Measurements from ENCODE around the gene PLEKHA6.
"Not testable (repeated sequence)": the region's sequence is repeated elsewhere in the genome, so short reads cannot be mapped to it uniquely, and the experiment has no call there.

The PLEKHA6 gene

DNA sequence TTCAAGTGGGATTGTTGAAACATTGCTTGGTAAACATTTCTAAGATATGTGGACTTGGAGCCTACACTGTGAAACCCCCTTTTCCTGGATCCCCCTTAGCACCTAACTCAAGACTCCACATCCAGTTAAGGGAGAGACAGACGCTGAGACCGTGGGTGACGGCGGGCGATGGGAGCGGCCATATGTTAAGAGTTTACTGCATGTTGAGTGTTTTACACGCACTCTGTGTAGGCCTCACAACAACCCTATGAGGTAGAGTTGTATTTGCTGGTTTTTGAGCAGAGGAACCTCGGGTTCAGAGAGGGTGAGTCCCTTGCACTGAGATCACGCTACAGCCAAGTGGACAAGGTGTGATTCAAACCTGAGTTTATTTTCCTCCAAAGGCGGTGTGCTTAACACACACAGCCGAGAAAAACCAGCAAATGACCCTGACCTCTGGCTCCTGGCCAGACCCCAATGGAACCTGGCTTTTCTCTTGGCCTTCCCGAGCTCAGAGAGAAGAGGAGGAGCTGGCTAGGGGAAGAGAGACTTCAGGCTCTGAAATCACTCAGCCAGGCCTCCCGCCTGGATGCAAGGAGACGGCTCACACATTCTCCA is 99.0 kb downstream of the PLEKHA6 start:
- DNase-seq: no peak

DNA sequence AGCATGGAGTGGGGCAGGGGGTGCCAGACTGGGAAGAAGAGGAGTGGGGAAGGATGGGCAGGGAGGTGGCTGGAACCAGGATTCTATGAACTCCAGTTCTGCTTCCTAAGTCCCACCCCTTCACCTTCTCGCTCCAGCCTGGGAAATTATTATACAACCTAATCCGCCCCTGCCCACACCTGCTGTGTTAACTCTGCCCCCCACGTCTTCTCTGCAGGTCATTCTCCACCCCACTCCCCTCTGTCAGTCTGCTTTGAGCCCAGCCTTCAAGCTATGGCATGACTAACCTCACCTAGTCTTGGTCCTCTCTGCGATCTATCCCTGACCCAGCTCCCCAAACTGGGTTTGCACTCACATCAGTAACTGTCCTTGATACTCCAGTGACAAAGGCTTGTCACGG is 99.9 kb downstream of the PLEKHA6 start:
- no peak for DNase-seq

DNA sequence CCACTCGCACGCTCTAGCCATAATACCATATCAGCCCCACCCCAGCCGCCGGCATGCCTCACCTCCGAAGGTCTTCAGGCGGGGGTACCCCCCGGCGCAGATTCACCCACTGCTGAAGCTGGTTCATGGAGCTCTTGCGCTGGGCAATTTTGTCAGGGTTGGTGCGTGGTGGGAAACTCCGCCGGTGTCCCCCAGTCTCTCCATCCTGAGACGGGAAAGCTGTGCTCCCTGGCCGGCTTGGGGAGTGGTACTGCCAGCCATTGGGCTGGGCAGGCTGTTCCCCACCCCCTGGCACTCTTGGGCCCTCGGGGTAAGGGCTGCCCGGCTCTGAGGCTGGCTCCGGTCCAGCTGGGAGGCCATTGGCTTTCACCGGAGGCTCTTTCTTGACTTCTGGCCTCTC is 100.5 kb downstream of the PLEKHA6 start:
- DNase-seq: no peak

DNA sequence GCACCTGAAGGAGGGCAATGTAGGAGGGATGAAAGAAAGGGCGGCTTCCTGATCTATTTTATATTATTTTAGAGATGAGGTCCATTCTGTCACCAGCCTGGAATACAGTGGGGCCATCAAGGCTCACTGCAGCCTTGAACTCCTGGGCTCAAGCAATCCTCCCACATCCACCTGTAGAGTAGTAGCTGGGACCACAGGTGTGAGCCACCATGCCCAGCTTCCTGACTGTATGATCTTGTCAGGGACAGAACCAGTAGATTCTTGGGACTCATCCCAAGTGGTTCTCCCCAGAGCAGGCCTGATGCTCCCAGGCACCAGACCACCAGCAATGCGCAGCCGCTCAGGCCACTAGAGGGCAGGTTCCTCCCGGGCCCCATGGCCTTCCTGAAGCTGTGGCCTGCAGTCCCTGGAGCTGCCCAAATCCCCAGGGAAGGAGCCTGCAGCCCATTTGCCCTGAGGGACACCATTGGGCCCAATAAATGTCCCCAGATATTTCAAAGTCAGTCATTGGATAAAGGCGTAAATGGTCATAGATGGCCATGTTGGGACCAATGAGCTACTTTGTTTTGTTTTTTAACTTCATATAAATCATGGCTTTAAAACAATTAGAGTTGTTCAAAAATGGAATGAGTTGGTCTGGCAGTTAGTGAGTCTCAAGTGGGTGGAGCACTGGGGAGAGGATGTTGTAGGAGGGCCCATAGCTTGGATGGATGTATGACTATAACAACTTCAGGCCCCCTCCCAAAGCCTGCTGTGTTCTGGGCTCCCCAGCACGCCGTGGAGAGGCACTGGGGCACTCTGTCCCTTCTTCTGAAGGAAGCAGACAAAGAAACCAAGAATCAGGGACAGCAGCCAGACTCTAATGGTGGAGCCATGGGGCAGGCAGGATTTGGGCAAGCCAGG is 101.3 kb downstream of the PLEKHA6 start:
- DNase-seq: peak; percentile 52 to 61

DNA sequence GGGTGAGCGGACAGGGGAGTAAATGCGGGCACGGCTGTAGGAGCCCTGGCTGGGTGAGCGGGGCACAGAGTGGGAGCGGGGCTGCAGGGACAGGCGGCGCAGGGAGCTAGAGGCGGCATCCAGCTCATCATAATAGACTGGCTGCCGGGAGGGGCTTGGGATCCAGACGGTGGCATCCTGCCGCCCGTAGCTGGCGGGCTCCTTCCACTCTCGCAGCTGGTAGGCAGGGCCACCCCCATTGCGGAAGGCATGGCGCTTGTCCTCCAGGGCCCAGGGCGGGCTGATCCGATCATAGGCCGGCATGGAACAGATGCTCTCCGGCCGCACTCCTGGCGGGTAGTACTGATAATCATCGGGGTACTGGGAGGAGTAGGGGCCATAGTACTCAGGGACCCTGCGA is 102.3 kb downstream of the PLEKHA6 start:
- DNase-seq: no peak

DNA sequence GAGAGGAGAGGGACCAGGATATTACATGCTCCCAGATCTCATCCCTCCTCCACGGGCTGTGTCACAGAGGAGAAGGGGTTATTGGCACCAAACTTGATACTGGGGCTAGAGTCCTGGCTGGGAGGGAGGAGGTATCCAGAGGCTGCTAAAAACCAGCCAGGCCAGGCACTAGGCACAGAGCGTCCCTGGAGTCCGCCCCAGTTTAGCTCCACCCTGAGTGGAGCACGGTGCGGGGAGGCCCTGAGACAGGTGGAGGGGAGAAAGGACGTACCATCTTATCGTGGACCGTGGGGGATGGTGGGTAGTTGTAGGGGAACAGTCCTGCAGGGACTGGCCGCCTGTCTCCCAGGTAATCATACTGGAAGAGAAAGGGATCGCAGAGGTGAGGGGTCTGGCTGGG is 103.2 kb downstream of the PLEKHA6 start:
- DNase-seq: no peak

DNA sequence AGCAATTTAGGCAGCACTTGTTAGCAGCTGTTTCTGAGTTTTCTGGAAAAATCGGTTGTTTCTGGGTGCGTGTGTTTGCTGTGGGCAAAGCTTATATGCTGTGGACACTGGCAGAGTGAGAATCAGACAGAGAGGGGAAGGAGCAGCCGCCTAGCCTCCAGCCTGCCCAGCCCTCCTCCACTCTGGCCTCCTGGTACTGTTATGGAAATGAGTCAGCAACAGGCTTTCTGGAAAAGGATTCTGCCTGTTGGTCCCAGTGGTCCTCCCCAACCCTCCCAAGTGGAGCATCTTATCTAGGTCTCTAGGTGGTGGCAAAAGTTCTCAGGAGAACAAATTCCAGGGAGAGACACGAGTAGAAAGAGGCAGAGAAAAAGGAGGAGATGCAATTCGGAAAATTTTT is 103.8 kb downstream of the PLEKHA6 start:
- DNase-seq: no peak

DNA sequence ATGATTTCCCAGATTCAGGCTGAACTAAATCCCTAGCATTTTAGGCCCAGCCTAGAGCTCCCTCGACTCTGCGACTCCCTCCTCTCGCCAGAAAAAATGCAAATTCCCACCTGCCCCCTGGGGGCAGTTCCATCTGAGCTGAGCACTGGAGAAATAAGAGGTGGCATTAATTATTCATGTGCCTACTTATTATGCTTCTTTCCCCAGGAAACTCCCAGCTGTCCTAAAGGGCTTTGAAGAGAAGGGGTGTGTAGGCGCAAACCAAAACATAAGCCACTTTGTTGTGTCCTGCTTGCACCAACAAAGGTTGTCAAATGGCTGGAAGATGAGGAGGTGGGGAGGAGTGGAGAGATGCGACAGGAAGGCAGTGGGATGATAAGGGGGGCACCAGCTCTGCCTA is 104.5 kb downstream of the PLEKHA6 start:
- DNase-seq: no peak

DNA sequence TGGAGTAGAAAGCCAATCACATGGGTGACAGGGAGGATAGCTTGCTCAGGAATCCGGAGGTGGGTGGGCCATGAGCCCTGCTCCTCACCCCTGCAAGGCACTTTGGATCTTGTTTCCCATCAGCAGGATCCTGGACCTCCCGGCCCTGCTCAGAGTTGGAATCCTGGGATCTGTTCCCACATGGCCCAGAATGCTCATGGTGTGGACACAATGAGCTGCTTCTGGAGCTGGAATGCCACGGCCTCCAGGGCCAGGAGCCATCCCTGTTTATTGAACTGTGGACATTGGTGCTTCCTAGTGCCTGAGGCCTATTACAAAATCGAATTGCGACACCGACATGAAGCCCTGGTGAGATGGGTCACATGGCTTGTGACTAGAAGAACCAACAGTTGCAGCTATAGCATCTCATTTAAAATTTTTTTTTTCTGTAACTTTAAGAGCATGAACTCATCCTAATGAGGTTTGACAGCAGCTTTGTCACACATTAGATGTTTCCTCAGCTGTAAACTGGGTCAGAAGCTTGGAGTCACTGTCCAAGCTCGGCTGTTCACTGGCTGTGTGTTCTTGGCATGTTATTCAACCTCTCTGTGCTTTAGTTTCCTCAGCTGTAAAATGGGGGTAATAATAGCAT is 105.6 kb downstream of the PLEKHA6 start:
- DNase-seq: peak; percentile 92 to 93

DNA sequence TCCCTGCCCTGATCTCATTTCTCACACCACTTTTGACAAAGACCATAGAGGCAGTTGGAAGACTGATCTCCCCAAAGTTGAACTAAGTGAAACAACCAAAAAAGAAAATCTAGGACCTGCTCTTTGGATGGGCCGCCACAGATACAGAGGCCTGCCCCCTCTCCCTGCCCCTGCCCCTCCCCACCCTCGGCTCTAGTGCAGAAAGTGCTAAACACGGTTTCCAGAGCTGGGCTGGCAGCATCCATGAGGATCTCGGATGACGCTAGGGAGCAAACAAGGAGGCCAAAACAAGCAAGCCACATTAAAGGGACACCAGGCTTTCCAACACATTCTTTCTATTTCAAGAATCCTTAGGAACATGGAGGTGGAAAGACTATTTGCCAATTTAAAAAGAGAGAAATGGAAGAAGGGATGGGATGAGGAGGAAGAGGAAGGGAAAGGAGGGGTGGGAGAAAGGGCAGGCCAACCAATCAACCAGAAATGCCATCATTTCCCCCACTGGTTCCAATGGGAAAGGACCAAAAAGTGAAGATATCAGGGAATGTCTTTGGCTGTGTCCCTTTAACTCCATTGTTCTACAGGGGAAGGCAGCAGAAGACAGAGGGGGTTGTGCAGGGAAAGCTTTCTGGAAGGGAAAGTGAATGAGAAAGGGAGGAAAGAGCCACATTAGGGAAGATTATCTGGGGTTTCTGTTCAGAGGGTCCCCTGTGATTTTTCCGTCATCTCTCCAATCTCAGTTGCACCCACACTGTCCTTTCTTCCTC is 107.6 kb downstream of the PLEKHA6 start:
- no peak for DNase-seq

DNA sequence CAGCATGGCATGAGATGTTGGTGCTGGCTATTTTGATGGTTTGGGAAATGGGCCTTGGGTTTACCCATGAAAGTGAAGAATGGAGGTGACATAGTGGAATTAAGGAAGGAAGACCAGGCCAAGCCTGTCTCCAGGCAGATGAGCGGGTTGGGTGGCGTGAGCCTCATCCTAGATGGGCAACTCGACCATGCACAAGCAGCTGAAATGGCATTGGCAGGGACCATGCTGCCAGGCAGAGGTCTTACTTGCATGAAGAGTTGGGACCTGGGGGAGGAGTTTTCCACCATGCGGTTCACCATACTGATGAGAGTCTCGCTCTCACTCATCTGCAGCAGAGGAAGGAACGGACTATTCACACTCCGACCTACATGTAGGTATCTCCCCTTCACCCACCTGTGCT is 108.4 kb downstream of the PLEKHA6 start:
- DNase-seq: no peak

DNA sequence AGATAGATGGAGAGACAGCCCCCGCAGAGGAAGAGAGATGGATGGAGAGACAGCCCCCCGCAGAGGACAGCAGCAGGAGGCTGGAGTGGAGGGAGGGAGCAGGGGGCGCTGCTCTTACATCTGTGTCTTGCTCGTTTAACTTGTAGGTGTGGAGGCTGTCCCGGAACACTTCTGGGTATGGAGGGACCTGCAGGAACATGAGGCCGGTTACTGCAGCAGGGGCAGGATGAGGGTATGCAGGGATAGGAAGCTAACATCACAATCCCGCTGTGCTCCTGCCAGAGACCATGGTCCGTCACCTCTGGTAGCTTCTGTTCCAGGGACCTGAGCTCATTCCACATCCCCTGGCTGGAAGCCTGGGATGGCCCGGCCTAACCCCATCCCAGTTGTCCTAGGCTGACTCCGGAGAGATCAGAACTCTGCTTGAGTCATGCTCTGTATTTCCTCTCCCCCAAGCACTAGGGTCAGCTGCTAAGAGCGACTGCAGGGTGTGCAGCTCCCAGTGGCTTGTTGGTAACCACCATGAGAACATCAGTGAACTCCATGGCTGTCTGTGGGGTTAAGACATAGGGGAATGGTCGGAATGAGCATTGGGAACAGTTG is 109.2 kb downstream of the PLEKHA6 start:
- no peak for DNase-seq

DNA sequence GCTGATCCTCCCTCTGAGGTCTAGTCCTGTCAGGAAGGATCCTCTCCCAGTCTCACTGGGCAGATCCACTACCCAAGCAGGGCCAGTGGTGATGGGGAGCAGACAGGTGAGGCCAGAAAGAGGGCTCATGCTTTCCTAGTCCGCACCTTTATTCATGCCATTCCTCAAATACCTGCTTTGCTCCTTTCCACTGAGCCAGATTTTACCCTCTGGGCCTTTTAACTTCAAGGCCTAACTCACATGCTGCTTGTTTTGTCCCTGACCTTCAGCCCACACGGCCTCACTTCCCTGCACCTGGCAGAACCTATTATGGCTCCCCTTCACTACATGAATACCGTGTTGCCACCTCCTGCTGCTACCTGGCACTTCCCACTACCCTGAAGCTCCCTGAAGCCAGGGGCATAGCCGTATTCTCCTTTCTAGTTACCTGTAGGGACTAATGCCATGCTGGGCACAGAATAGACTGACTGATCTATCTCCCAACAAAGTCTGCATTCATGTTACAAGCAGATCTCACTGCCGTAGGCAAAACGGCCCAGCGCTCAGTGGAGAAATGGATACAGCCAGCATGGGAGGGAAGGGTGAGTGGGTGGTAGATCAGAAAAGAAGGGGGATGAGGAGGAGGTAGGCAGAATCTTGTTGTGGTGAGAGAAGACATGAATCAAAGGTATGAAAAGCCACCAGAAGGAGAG is 109.8 kb downstream of the PLEKHA6 start:
- no peak for DNase-seq

DNA sequence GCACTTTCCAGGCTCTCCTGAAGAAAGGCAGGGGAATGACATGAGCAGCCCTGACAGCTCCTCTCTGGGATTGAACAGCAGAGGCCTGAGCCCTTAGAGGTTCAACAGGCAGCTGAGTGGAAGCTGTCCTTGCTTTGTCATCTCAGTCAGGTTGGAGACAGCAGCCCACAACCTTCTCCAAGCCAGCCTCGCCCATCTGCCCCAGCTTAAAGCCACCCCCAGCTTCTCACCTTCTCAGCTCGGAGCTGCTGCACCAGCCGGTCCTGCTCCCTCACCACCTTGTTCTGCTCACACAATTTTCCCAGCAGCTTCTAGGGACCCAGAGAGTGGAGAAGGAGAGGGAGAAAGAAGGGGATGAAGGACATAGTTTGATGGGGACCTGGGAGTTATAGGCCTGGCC is 110.8 kb downstream of the PLEKHA6 start:
- DNase-seq: no peak

DNA sequence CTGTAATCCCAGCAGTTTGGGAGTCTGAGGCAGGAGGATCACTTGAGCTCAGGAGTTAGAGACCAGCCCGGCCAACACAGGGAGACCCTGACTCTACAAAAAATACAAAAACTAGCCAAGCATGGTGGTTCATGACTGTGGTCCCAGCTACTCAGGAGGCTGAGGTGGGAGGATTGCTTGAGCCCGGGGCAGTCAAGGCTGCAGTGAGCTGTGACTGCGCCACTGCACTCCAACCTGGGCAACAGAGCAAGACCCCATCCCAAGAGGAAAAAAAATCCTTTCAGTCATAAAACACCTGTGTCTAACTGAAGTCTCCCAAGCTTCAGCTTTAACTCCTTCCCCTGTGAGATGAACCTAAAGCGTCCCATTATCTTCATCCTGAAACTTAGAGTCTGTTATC is 112.9 kb downstream of the PLEKHA6 start:
- DNase-seq: no peak

DNA sequence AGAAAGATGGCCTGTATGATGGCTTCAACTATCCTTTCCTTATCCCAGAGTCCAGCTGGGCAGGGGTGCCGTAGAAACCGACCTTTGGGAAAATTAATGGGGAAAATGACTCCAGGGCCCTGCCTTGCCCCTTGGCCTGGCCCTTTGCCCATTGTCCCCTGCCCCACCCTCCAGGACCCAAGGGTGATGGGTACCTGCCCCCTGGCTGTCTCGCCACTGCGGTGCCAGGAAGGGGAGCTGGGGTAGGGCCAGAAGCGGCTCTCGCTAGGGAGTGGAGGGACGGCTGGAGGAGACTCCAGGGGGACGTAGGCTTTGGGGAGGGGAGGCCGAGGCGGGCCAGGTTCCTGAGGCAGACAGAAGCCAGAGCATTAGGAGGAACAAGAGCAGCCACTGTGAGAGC is 116.8 kb downstream of the PLEKHA6 start:
- DNase-seq: no peak

DNA sequence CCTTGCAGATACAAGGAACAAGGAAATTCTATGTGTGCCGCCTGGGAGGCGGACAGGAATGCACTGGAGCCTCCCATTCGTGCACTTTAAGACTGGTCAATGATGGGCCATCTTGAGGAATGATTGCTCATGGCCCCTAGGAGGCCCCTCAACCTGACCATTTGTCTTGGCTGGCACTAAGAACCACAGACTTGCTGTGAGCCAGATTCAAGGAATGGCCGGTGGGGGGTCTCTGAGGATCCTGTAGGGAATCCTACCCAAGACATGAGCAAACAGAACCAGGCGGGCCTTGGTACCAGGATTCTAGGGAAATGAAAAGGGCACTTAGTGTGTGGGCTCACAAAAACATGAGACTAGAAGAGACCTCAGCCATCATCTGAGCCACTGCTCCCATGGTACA is 117.8 kb downstream of the PLEKHA6 start:
- DNase-seq: no peak

DNA sequence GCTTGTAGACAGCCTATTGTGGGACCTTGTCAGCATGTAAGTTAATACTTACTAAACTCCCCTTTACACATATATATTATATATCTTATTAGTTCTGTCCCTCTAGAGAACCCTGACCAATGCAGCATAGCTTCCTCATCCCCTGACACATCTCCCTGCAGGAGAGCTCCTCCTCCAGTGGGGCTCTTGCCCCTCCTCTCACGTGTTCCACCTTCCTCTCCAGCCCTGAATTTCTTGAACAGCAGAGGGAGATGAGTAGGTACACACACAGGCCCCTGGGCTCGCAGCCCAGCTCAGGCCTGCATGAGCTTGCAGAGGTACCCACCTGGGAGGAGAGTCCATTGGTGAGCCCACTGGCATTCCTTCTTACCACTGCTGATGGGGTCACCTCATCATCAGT is 118.7 kb downstream of the PLEKHA6 start:
- DNase-seq: peak; percentile 25 to 35

DNA sequence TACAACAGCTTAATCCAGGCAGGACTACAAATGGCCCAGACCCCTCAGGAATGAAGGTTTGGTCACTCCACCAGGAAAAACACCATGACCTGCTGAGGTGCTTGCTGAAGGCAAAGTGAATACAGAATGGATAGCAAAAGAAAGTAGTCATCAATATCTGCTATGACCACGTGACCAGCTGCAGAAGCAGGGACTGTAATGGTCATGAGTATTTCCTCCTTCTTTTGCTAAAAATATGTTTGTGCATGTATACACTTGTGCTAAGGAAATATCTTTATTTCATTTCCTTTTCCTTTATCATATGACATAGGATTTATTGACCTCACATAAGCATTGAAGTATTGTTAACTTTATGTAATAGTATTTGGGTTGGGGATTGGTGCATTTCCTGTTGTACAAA is 119.5 kb downstream of the PLEKHA6 start:
- peak in 1 of 2 donors; percentile 8 for DNase-seq

DNA sequence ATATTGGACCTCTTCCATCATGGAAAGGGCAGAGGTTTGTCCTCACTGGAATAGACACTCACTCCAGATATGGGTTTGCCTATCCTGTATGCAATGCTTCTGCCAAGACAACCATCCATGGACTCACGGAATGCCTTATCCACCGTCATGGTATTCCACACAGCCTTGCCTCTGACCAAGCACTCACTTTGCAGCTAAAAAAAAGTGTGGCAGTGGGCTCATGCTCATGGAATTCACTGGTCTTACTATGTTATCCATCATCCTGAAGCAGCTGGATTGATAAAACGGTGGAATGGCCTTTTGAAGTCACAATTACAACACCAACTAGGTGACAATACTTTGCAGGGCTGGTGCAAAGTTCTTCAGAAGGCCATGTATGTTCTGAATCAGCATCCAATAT is 120.3 kb downstream of the PLEKHA6 start:
- DNase-seq: not testable (repeated sequence)

DNA sequence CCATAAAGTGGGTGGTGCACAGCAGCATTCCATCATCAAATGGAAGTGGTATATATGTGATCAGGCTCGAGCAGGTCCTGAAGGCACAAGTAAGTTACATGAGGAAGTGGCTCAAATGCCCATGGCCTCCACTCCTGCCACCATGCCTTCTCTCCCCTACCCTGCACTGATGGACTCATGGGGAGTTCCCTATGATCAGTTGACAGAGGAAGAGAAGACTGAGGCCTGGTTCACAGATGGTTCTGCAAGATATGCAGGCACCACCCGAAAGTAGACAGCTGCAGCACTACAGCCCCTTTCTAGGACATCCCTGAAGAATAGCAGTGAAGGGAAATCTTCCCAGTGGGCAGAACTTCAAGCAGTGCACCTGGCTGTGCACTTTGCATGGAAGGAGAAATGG is 121.2 kb downstream of the PLEKHA6 start:
- DNase-seq: not testable (repeated sequence)

DNA sequence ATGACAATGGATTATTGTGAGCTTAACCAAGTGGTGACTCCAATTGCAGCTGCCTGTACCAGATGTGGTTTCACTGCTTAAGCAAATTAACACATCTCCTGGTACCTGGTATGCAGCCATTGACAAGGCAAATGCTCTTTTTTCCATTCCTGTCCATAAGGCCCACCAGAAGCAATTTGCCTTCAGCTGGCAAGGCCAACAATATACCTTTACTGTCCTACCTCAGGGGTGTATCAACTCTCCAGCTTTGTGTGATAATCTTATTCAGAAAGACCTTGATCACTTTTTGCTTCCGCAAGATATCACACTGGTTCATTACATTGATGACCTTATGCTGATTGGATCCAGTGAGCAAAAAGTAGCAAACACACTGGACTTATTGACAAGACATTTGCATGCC is 122.2 kb downstream of the PLEKHA6 start:
- DNase-seq: not testable (repeated sequence)

Measured in inflammatory macrophage (primary cell).